ENCODE results near the gene MTUS2. TPM values are rescaled to one million over a fixed set of nuclear protein-coding genes. Genes with fewer than 3 reads are reported as not detected.
A peak's percentile ranks its signal among the peaks of the same experiment; 100 is the strongest.

Gene MTUS2
- total RNA-seq, 1 donor from 2014 or later = 0.67 TPM

- no peaks in the 10 kb centered on the region for H3K27me3 ChIP-seq
Observed at GRCh38 chr13:29498426-29499040, 678.4 kb downstream of the MTUS2 start.

GRCh38 chr13:29499506-29500165, 679.5 kb downstream of the MTUS2 start:
- Mint-ChIP-seq H3K36me3 (no peaks in the 10 kb centered on the region), H3K4me3 (no peak overlapping the region)
- no peak for TF ChIP-seq EZH2 (IDR thresholded peaks at IDR 0.05)
- no peak for TF ChIP-seq CTCF (IDR thresholded peaks at IDR 0.05)
- TF ChIP-seq EZH2phosphoT487 (IDR thresholded peaks at IDR 0.05) = no peak

More at GRCh38 chr13:29498426-29499040, 678.4 kb downstream of the MTUS2 start:
- Mint-ChIP-seq H3K36me3 (no peaks in the 10 kb centered on the region), H3K27ac (no peak overlapping the region), H3K4me1 (peaks cover 30% of the 10 kb centered on the region), H3K9me3 (peaks cover 2% of the 10 kb centered on the region), H3K4me3 (peak overlapping the region; percentile 35), H3K27me3 (ENCODE audit: insufficient read depth, low read depth) (peaks cover 13% of the 10 kb centered on the region)
- Histone ChIP-seq H3K4me3 (no peak overlapping the region), H3K27ac (no peak overlapping the region), H3K4me1 (peaks cover 7% of the 10 kb centered on the region), H3K79me2 (ENCODE audit: low read depth) (no peaks in the 10 kb centered on the region), H2AFZ (replicated peaks) (no peak overlapping the region), H4K20me1 (ENCODE audit: low read depth) (no peaks in the 10 kb centered on the region), H3K36me3 (no peaks in the 10 kb centered on the region), H3K4me2 (no peak overlapping the region), H3K9ac (no peak overlapping the region), H3F3A (ENCODE audit: low read depth) (no peaks in the 10 kb centered on the region), H3K9me3 (ENCODE audit: low read depth) (no peaks in the 10 kb centered on the region)
- DNase-seq (ENCODE audit: low spot score) = no peak
- no peak for TF ChIP-seq EZH2 (IDR thresholded peaks at IDR 0.05)

GRCh38 chr13:29500386-29500785, 680.2 kb downstream of the MTUS2 start:
- peaks cover 7% of the 10 kb centered on the region for H3K4me1 ChIP-seq
- no peak for TF ChIP-seq CTCF (IDR thresholded peaks at IDR 0.05)
- TF ChIP-seq EZH2 (IDR thresholded peaks at IDR 0.05) = no peak
- no peak for TF ChIP-seq EZH2phosphoT487 (IDR thresholded peaks at IDR 0.05)
- H3F3A ChIP-seq (ENCODE audit: low read depth) = no peaks in the 10 kb centered on the region
- H3K9me3 ChIP-seq (ENCODE audit: low read depth) = no peaks in the 10 kb centered on the region
- Mint-ChIP-seq H3K27ac (no peak overlapping the region), H3K4me3 (no peak overlapping the region), H3K9me3 (no peaks in the 10 kb centered on the region), H3K36me3 (no peaks in the 10 kb centered on the region), H3K27me3 (ENCODE audit: insufficient read depth, low read depth) (peaks cover 13% of the 10 kb centered on the region), H3K4me1 (peaks cover 27% of the 10 kb centered on the region)
- DNase-seq (ENCODE audit: low spot score) = no peak
- H2AFZ ChIP-seq (replicated peaks) = no peak overlapping the region
- H4K20me1 ChIP-seq (ENCODE audit: low read depth) = no peaks in the 10 kb centered on the region
- no peaks in the 10 kb centered on the region for H3K27me3 ChIP-seq
- H3K4me2 ChIP-seq = no peak overlapping the region
- no peak overlapping the region for H3K27ac ChIP-seq
- H3K4me3 ChIP-seq = no peak overlapping the region
- no peaks in the 10 kb centered on the region for H3K36me3 ChIP-seq
- H3K9ac ChIP-seq = no peak overlapping the region
- no peaks in the 10 kb centered on the region for H3K79me2 ChIP-seq (ENCODE audit: low read depth)

More at GRCh38 chr13:29499506-29500165, 679.5 kb downstream of the MTUS2 start:
- H3K9ac ChIP-seq = no peak overlapping the region
- no peak overlapping the region for H2AFZ ChIP-seq (replicated peaks)
- no peaks in the 10 kb centered on the region for H3K9me3 Mint-ChIP-seq
- no peak overlapping the region for H3K4me3 ChIP-seq
- H3K4me2 ChIP-seq = no peak overlapping the region
- H3K79me2 ChIP-seq (ENCODE audit: low read depth) = no peaks in the 10 kb centered on the region
- no peak overlapping the region for H3K27ac Mint-ChIP-seq
- peaks cover 7% of the 10 kb centered on the region for H3K4me1 ChIP-seq
- no peaks in the 10 kb centered on the region for H3K9me3 ChIP-seq (ENCODE audit: low read depth)
- H4K20me1 ChIP-seq (ENCODE audit: low read depth) = no peaks in the 10 kb centered on the region
- H3K27me3 Mint-ChIP-seq (ENCODE audit: insufficient read depth, low read depth) = peaks cover 13% of the 10 kb centered on the region
- H3K36me3 ChIP-seq = no peaks in the 10 kb centered on the region
- no peaks in the 10 kb centered on the region for H3K27me3 ChIP-seq
- H3F3A ChIP-seq (ENCODE audit: low read depth) = no peaks in the 10 kb centered on the region
- no peak for DNase-seq (ENCODE audit: low spot score)
- peaks cover 27% of the 10 kb centered on the region for H3K4me1 Mint-ChIP-seq
- no peak overlapping the region for H3K27ac ChIP-seq

GRCh38 chr13:29501674-29502073, 681.5 kb downstream of the MTUS2 start:
- Histone ChIP-seq H3K79me2 (ENCODE audit: low read depth) (no peaks in the 10 kb centered on the region), H3F3A (ENCODE audit: low read depth) (no peaks in the 10 kb centered on the region), H3K27me3 (no peaks in the 10 kb centered on the region), H3K36me3 (no peaks in the 10 kb centered on the region), H3K4me2 (no peak overlapping the region), H3K4me3 (no peak overlapping the region), H3K27ac (no peak overlapping the region), H2AFZ (replicated peaks) (no peak overlapping the region), H3K9ac (no peak overlapping the region), H3K9me3 (ENCODE audit: low read depth) (no peaks in the 10 kb centered on the region), H4K20me1 (ENCODE audit: low read depth) (no peaks in the 10 kb centered on the region), H3K4me1 (peaks cover 7% of the 10 kb centered on the region)
- H3K36me3 Mint-ChIP-seq = no peaks in the 10 kb centered on the region
- H3K27me3 Mint-ChIP-seq (ENCODE audit: insufficient read depth, low read depth) = peaks cover 11% of the 10 kb centered on the region
- no peak overlapping the region for H3K27ac Mint-ChIP-seq
- no peak for DNase-seq (ENCODE audit: low spot score)
- TF ChIP-seq EZH2phosphoT487 (IDR thresholded peaks at IDR 0.05) = no peak
- TF ChIP-seq EZH2 (IDR thresholded peaks at IDR 0.05) = no peak
- TF ChIP-seq CTCF (IDR thresholded peaks at IDR 0.05) = no peak
- peaks cover 19% of the 10 kb centered on the region for H3K4me1 Mint-ChIP-seq
- H3K9me3 Mint-ChIP-seq = no peaks in the 10 kb centered on the region
- no peak overlapping the region for H3K4me3 Mint-ChIP-seq

Measured in neural progenitor cell (in vitro differentiated cells).